Neural cell (in vitro differentiated cells): ENCODE results near the gene SCUBE1. TPM values are rescaled to one million over a fixed set of nuclear protein-coding genes. Genes with fewer than 3 reads are reported as not detected.

Experiments
- H2AFZ ChIP-seq: fragments of 200-600, 300-800 bp; sonication (generic), shearing (Covaris generic); 2 replicates; pipeline ENCODE4 v1.6.0; 2014; ENCODE audit warnings: low read depth, mild to moderate bottlenecking, antibody characterized with exemption, low read length, moderate library complexity
- H3F3A ChIP-seq: fragments of 200-600 bp; shearing (Covaris generic); 2 replicates; pipeline ENCODE4 v1.6.1; 2016; ENCODE audit warnings: mild to moderate bottlenecking, moderate library complexity, mixed read lengths, antibody characterized with exemption, low read length; ENCODE audit not compliant: insufficient read depth, poor library complexity, severe bottlenecking
- H3K27ac ChIP-seq: fragments of 200-600, 300-800 bp; sonication (generic), shearing (Covaris generic); 2 replicates; pipeline ENCODE4 v1.5.1; 2014; ENCODE audit warnings: mild to moderate bottlenecking, low read length, moderate library complexity
- H3K27me3 ChIP-seq: fragments of 300-800, 200-600 bp; sonication (generic), shearing (Covaris generic); 2 replicates; pipeline ENCODE4 v1.6.0; 2014; ENCODE audit warnings: mild to moderate bottlenecking, low read depth, low read length, moderate library complexity; ENCODE audit not compliant: insufficient read depth
- H3K36me3 ChIP-seq: fragments of 300-800, 200-600 bp; sonication (generic), shearing (Covaris generic); 2 replicates; pipeline ENCODE4 v1.5.1; 2014; ENCODE audit warnings: mild to moderate bottlenecking, antibody characterized with exemption, low read length, moderate library complexity; ENCODE audit not compliant: insufficient read depth
- H3K4me2 ChIP-seq: fragments of 300-800, 200-600 bp; sonication (generic), shearing (Covaris generic); 2 replicates; pipeline ENCODE4 v1.6.0; 2014; ENCODE audit warnings: mild to moderate bottlenecking, low read length
- H3K4me3 ChIP-seq: fragments of 300-800, 200-600 bp; sonication (generic), shearing (Covaris generic); 2 replicates; pipeline ENCODE4 v1.5.1; 2014; ENCODE audit warnings: mild to moderate bottlenecking, low read length, moderate library complexity
- H3K79me2 ChIP-seq: fragments of 200-600 bp; shearing (Covaris generic); replicated peaks from 2 replicates; pipeline ENCODE4 v1.6.0; 2014; ENCODE audit warnings: mild to moderate bottlenecking, low read length, moderate library complexity; ENCODE audit not compliant: insufficient read depth
- H3K9ac ChIP-seq: fragments of 300-800, 200-600 bp; sonication (generic), shearing (Covaris generic); 2 replicates; pipeline ENCODE4 v1.6.1; 2016; ENCODE audit warnings: mild to moderate bottlenecking, low read length, mixed read lengths
- H3K9me2 ChIP-seq: fragments of 200-600 bp; shearing (Covaris generic); 2 replicates; pipeline ENCODE4 v1.6.1; 2016; ENCODE audit warnings: mild to moderate bottlenecking, low read length, mixed read lengths; ENCODE audit not compliant: insufficient read depth
- H3K9me3 ChIP-seq: fragments of 200-600, 300-800 bp; sonication (generic), shearing (Covaris generic); 2 replicates; pipeline ENCODE4 v1.6.1; 2016; ENCODE audit warnings: mild to moderate bottlenecking, mixed run types, low read length, moderate library complexity, mixed read lengths
- H4K20me1 ChIP-seq: fragments of 200-600 bp; shearing (Covaris generic); 2 replicates; pipeline ENCODE4 v1.6.1; 2016; ENCODE audit warnings: mild to moderate bottlenecking, mixed run types; ENCODE audit not compliant: insufficient read depth
- CTCF ChIP-seq: fragments of 450-650 bp; IDR thresholded peaks from 2 replicates; pipeline ENCODE4 v1.5.1; 2014; ENCODE audit warnings: antibody characterized with exemption, mild to moderate bottlenecking, moderate library complexity; ENCODE audit not compliant: poor library complexity, severe bottlenecking
- EZH2 ChIP-seq: fragments of 200-600, 300-800 bp; shearing (Covaris generic), sonication (generic); IDR thresholded peaks from 2 replicates; pipeline ENCODE4 v1.6.1; 2014; ENCODE audit warnings: antibody characterized with exemption, low read length, borderline replicate concordance, mild to moderate bottlenecking; ENCODE audit not compliant: insufficient read depth, poor library complexity, severe bottlenecking
- MXI1 ChIP-seq: fragments of 450-650 bp; conservative IDR thresholded peaks from 2 replicates; pipeline ENCODE4 v1.6.1; 2014; ENCODE audit warnings: antibody characterized with exemption, mild to moderate bottlenecking; ENCODE audit not compliant: poor library complexity, severe bottlenecking
- POLR2AphosphoS5 ChIP-seq: IDR thresholded peaks from 2 replicates; pipeline ENCODE4 v1.6.1; 2012
- RAD21 ChIP-seq: fragments of 450-650 bp; conservative IDR thresholded peaks from 2 replicates; pipeline ENCODE4 v1.6.1; 2014; ENCODE audit warnings: antibody characterized with exemption, mild to moderate bottlenecking, moderate library complexity
- REST ChIP-seq: IDR thresholded peaks from 2 replicates; pipeline ENCODE4 v1.6.1; 2012; ENCODE audit warnings: borderline replicate concordance
- SMC3 ChIP-seq: fragments of 450-650 bp; conservative IDR thresholded peaks from 2 replicates; pipeline ENCODE4 v1.6.1; 2014; ENCODE audit warnings: antibody characterized with exemption, mild to moderate bottlenecking, moderate library complexity; ENCODE audit not compliant: poor library complexity
- TAF1 ChIP-seq: IDR thresholded peaks from 2 replicates; pipeline ENCODE4 v1.6.1; 2012; ENCODE audit warnings: low read depth
- polyA plus RNA-seq: library from polyadenylated mRNA; depleted of rRNA; stranded (reverse); fragments of >200 nt; gene quantifications from 2 replicates; pipeline ENCODE4 v1.2.3, GENCODE V29; 2014

SCUBE1 gene
- polyA plus RNA-seq, 1 donor from 2014 or later, result 8.4 TPM

- Histone ChIP-seq H4K20me1 (no peaks in the 10 kb centered on the region), H3K4me2 (no peak overlapping the region)
- no peak for TF ChIP-seq SMC3
- TF ChIP-seq CTCF, result no peak
- no peak for TF ChIP-seq RAD21
Observed at GRCh38 chr22:43241138-43241597, 102.0 kb downstream of the SCUBE1 start.

GRCh38 chr22:43240614-43241013 lies 102.6 kb downstream of the SCUBE1 start:
- H3K9ac ChIP-seq, result no peak overlapping the region
- no peak overlapping the region for H3K4me2 ChIP-seq
- TF ChIP-seq TAF1, result no peak
- TF ChIP-seq REST, result no peak
- TF ChIP-seq CTCF, result no peak
- TF ChIP-seq EZH2, result no peak
- no peak for TF ChIP-seq RAD21
- no peak for TF ChIP-seq MXI1
- TF ChIP-seq POLR2AphosphoS5, result no peak
- TF ChIP-seq SMC3, result no peak
- no peaks in the 10 kb centered on the region for H3K9me3 ChIP-seq
- no peaks in the 10 kb centered on the region for H3F3A ChIP-seq
- no peaks in the 10 kb centered on the region for H4K20me1 ChIP-seq
- no peaks in the 10 kb centered on the region for H3K36me3 ChIP-seq
- no peak overlapping the region for H3K27ac ChIP-seq
- no peaks in the 10 kb centered on the region for H3K27me3 ChIP-seq
- no peaks in the 10 kb centered on the region for H3K9me2 ChIP-seq
- no peak overlapping the region for H2AFZ ChIP-seq
- no peak overlapping the region for H3K4me3 ChIP-seq
- H3K79me2 ChIP-seq, result no peaks in the 10 kb centered on the region

More at GRCh38 chr22:43241138-43241597, 102.0 kb downstream of the SCUBE1 start:
- H2AFZ ChIP-seq, result no peak overlapping the region
- no peak overlapping the region for H3K9ac ChIP-seq
- no peak overlapping the region for H3K4me3 ChIP-seq
- no peaks in the 10 kb centered on the region for H3F3A ChIP-seq
- H3K9me3 ChIP-seq, result no peaks in the 10 kb centered on the region
- H3K9me2 ChIP-seq, result no peaks in the 10 kb centered on the region
- no peaks in the 10 kb centered on the region for H3K36me3 ChIP-seq
- H3K27ac ChIP-seq, result no peak overlapping the region
- H3K27me3 ChIP-seq, result no peaks in the 10 kb centered on the region
- H3K79me2 ChIP-seq, result no peaks in the 10 kb centered on the region
